ENCODE data around the gene TMEM175.

DNA sequence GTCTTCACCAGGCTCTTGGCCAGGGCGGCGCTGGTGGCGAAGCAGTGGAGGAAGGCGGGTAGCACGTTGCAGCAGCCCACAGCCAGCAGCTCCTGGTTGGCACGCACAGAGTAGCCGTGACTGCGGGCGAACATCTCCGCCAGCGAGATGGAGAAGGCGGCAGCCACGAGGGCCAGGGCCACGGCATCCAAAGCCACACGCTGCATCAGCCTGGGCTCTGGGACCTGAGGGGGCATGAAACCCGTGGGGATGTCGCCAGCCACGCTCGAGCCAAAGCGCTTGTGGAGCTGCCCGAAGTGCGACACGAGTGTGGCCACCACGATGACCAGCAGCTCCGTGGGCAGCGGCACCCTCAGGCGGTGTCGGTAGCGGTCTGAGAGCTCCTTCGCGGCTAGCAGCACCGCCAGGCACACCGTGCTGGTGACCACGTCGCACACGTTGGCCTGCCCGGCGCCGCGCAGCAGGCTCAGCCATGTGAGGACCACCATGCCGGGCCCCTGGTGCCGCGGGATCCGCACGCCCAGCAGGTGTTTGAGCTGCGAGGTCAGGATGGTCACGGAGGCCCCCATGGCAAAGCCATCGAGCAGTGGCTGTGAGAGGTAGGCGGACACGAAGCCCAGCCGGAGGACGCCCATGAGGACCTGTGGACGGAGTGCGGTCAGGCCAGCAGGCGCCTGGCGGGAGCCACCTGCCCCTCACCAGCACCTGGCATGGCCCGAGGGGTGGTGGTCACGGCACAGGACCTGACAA lies 57.6 kb downstream of the TMEM175 start:
- TF ChIP-seq POLR2A (IDR thresholded peaks at IDR 0.05) = no peak
- TF ChIP-seq, protein P1, sequence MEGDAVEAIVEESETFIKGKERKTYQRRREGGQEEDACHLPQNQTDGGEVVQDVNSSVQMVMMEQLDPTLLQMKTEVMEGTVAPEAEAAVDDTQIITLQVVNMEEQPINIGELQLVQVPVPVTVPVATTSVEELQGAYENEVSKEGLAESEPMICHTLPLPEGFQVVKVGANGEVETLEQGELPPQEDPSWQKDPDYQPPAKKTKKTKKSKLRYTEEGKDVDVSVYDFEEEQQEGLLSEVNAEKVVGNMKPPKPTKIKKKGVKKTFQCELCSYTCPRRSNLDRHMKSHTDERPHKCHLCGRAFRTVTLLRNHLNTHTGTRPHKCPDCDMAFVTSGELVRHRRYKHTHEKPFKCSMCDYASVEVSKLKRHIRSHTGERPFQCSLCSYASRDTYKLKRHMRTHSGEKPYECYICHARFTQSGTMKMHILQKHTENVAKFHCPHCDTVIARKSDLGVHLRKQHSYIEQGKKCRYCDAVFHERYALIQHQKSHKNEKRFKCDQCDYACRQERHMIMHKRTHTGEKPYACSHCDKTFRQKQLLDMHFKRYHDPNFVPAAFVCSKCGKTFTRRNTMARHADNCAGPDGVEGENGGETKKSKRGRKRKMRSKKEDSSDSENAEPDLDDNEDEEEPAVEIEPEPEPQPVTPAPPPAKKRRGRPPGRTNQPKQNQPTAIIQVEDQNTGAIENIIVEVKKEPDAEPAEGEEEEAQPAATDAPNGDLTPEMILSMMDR (IDR thresholded peaks at IDR 0.05) = no peak

Measured in prostate gland (tissue), 2 donors.